H9 (cell line): ENCODE results near the gene ANXA10. TPM values are rescaled to one million over a fixed set of nuclear protein-coding genes. Genes with fewer than 3 reads are reported as not detected.

Experiments
- DNase-seq: peaks from one replicate; pipeline ENCODE4 v3.0.0-alpha.2; 2017
- H2AFZ ChIP-seq: one replicate; pipeline ENCODE4 v1.6.1; 2013; ENCODE audit warnings: mild to moderate bottlenecking, low read length, control low read depth, moderate library complexity
- H2AK5ac ChIP-seq: 2 replicates; pipeline ENCODE4 v1.6.1; 2013; ENCODE audit warnings: low read length, control low read depth, mixed read lengths; ENCODE audit not compliant: insufficient read length
- H2BK120ac ChIP-seq: one replicate; pipeline ENCODE4 v1.6.1; 2013; ENCODE audit warnings: low read depth, mild to moderate bottlenecking, low read length, control low read depth, inconsistent platforms; ENCODE audit not compliant: poor library complexity, severe bottlenecking
- H2BK12ac ChIP-seq: 2 replicates; pipeline ENCODE4 v1.6.1; 2013; ENCODE audit warnings: low read length, control low read depth, mixed read lengths, low read depth; ENCODE audit not compliant: insufficient read length
- H2BK15ac ChIP-seq: 2 replicates; pipeline ENCODE4 v1.6.1; 2013; ENCODE audit warnings: low read depth, low read length, control low read depth
- H2BK20ac ChIP-seq: one replicate; pipeline ENCODE4 v1.6.1; 2013; ENCODE audit warnings: low read depth, mild to moderate bottlenecking, low read length, control low read depth, inconsistent platforms; ENCODE audit not compliant: poor library complexity, severe bottlenecking
- H2BK5ac ChIP-seq: 2 replicates; pipeline ENCODE4 v1.6.1; 2013; ENCODE audit warnings: low read length, control low read depth, mixed read lengths; ENCODE audit not compliant: insufficient read length
- H3K14ac ChIP-seq: 2 replicates; pipeline ENCODE4 v1.6.1; 2013; ENCODE audit warnings: low read length, control low read depth; ENCODE audit not compliant: insufficient read depth
- H3K18ac ChIP-seq: 2 replicates; pipeline ENCODE4 v1.6.1; 2013; ENCODE audit warnings: low read depth, mild to moderate bottlenecking, mixed read lengths, low read length, control low read depth; ENCODE audit not compliant: insufficient read length
- H3K23ac ChIP-seq: 2 replicates; pipeline ENCODE4 v1.6.1; 2013; ENCODE audit warnings: low read length, control low read depth, mixed read lengths, low read depth; ENCODE audit not compliant: insufficient read length
- H3K23me2 ChIP-seq: 2 replicates; pipeline ENCODE4 v1.6.1; 2013; ENCODE audit warnings: low read depth, mild to moderate bottlenecking, mixed read lengths, low read length, control low read depth; ENCODE audit not compliant: insufficient read length, poor library complexity, severe bottlenecking
- H3K27ac ChIP-seq: 2 replicates; pipeline ENCODE4 v1.5.1; 2013; ENCODE audit warnings: low read length, control low read depth, mixed read lengths, low read depth; ENCODE audit not compliant: insufficient read length
- H3K27me3 ChIP-seq: 2 replicates; pipeline ENCODE4 v1.6.1; 2013; ENCODE audit warnings: low read length, control low read depth, inconsistent platforms; ENCODE audit not compliant: insufficient read depth
- H3K4ac ChIP-seq: 2 replicates; pipeline ENCODE4 v1.6.1; 2013; ENCODE audit warnings: low read depth, mild to moderate bottlenecking, control low read depth, inconsistent platforms, low read length, moderate library complexity
- H3K4me1 ChIP-seq: 2 replicates; pipeline ENCODE4 v1.6.1; 2013; ENCODE audit warnings: low read length, control low read depth, inconsistent platforms; ENCODE audit not compliant: insufficient read depth
- H3K4me2 ChIP-seq: 2 replicates; pipeline ENCODE4 v1.6.1; 2013; ENCODE audit warnings: low read length, control low read depth, mixed read lengths; ENCODE audit not compliant: insufficient read length, insufficient read depth
- H3K56ac ChIP-seq: 2 replicates; pipeline ENCODE4 v1.6.1; 2013; ENCODE audit warnings: low read depth, mild to moderate bottlenecking, mixed read lengths, low read length, control low read depth; ENCODE audit not compliant: insufficient read length
- H3K79me1 ChIP-seq: 2 replicates; pipeline ENCODE4 v1.6.1; 2013; ENCODE audit warnings: low read depth, mild to moderate bottlenecking, moderate library complexity, low read length, control low read depth, inconsistent platforms; ENCODE audit not compliant: insufficient read depth, poor library complexity, severe bottlenecking
- H3K79me2 ChIP-seq: 2 replicates; pipeline ENCODE4 v1.6.1; 2013; ENCODE audit warnings: low read length, control low read depth, inconsistent platforms; ENCODE audit not compliant: insufficient read depth
- H3K9ac ChIP-seq: 2 replicates; pipeline ENCODE4 v1.6.1; 2013; ENCODE audit warnings: low read length, control low read depth, mixed read lengths; ENCODE audit not compliant: insufficient read length; ENCODE audit errors: extremely low read depth
- H3K9me3 ChIP-seq: one replicate; pipeline ENCODE4 v1.6.1; 2013; ENCODE audit warnings: low read depth, low read length, inconsistent platforms; ENCODE audit not compliant: control insufficient read depth
- H3T11ph ChIP-seq: one replicate; pipeline ENCODE4 v1.6.1; 2013; ENCODE audit warnings: mild to moderate bottlenecking, low read length, control low read depth, inconsistent platforms
- H4K20me1 ChIP-seq: one replicate; pipeline ENCODE4 v1.6.1; 2013; ENCODE audit not compliant: control insufficient read depth, insufficient read length, insufficient read depth
- H4K5ac ChIP-seq: 2 replicates; pipeline ENCODE4 v1.6.1; 2013; ENCODE audit warnings: low read depth, mild to moderate bottlenecking, mixed read lengths, low read length, control low read depth; ENCODE audit not compliant: insufficient read length
- H4K8ac ChIP-seq: replicated peaks from 2 replicates; pipeline ENCODE4 v1.6.1; 2013; ENCODE audit warnings: low read length, control low read depth, mixed read lengths, low read depth; ENCODE audit not compliant: insufficient read length
- H4K91ac ChIP-seq: 2 replicates; pipeline ENCODE4 v1.6.1; 2013; ENCODE audit warnings: low read depth, mild to moderate bottlenecking, moderate library complexity, mixed read lengths, low read length, control low read depth; ENCODE audit not compliant: insufficient read length
- H3K27ac Mint-ChIP-seq, 3 experiments: 2 replicates in 2 of 3; 3 replicates in 1 of 3; pipeline ENCODE4 v1.8.0; 2020 to 2021; ENCODE audit warnings: mixed read lengths in 3 of 3, mild to moderate bottlenecking in 1 of 3, moderate library complexity in 1 of 3
- H3K27me3 Mint-ChIP-seq: 2 replicates; pipeline ENCODE4 v1.8.0; 2021; ENCODE audit warnings: low read depth, mild to moderate bottlenecking, moderate library complexity, mixed read lengths
- H3K36me3 Mint-ChIP-seq, 3 experiments: 2 replicates in 2 of 3; 3 replicates in 1 of 3; pipeline ENCODE4 v1.8.0; 2020 to 2021; ENCODE audit warnings: low read depth in 3 of 3, mixed read lengths in 3 of 3; ENCODE audit not compliant: insufficient read depth in 1 of 3
- H3K4me1 Mint-ChIP-seq, 2 experiments: 2 replicates each; pipeline ENCODE4 v1.8.0; 2020; ENCODE audit warnings: mixed read lengths in 2 of 2
- H3K4me3 Mint-ChIP-seq, 2 experiments: 2 replicates in 1 of 2; 3 replicates in 1 of 2; pipeline ENCODE4 v1.8.0; 2020 to 2021; ENCODE audit warnings: mild to moderate bottlenecking in 2 of 2, mixed read lengths in 2 of 2, moderate library complexity in 1 of 2
- H3K9me3 Mint-ChIP-seq, 2 experiments: 2 replicates in 1 of 2; 3 replicates in 1 of 2; pipeline ENCODE4 v1.8.0; 2020; ENCODE audit warnings: mild to moderate bottlenecking in 2 of 2, mixed read lengths in 2 of 2, moderate library complexity in 1 of 2
- CTCF ChIP-seq: fragments of 200-600 bp; sonication (generic); conservative IDR thresholded peaks from 3 replicates; pipeline ENCODE4 v1.8.0; 2021; ENCODE audit warnings: antibody characterized with exemption, mild to moderate bottlenecking
- total RNA-seq: library from RNA; stranded (reverse); gene quantifications from 2 replicates; pipeline ENCODE4 v1.2.1, GENCODE V29; 2021

ANXA10 gene
- total RNA-seq, 1 experiment from 2014 or later, result not detected

GRCh38 chr4:168131196-168131595 is 38.9 kb downstream of the ANXA10 start:
- no peak for DNase-seq
- Histone ChIP-seq H3K9me3 (no peaks in the 10 kb centered on the region), H2BK120ac (no peak overlapping the region), H3T11ph (no peak overlapping the region), H3K56ac (no peak overlapping the region), H3K79me1 (no peaks in the 10 kb centered on the region), H2BK20ac (no peak overlapping the region), H2AFZ (no peak overlapping the region), H3K27ac (no peak overlapping the region), H2BK15ac (no peak overlapping the region), H3K23me2 (no peaks in the 10 kb centered on the region), H3K4ac (no peak overlapping the region), H4K5ac (no peak overlapping the region), H3K27me3 (no peaks in the 10 kb centered on the region), H3K18ac (no peak overlapping the region), H4K91ac (no peak overlapping the region), H3K4me1 (no peaks in the 10 kb centered on the region), H3K79me2 (no peaks in the 10 kb centered on the region), H4K20me1 (no peaks in the 10 kb centered on the region), H3K9ac (no peak overlapping the region), H3K14ac (no peak overlapping the region), H3K4me2 (no peak overlapping the region), H2BK12ac (no peak overlapping the region), H2BK5ac (no peak overlapping the region), H3K23ac (no peak overlapping the region), H4K8ac (no peak overlapping the region), H2AK5ac (no peak overlapping the region)
- Mint-ChIP-seq H3K27me3 (no peaks in the 10 kb centered on the region), H3K36me3 (no peaks in the 10 kb centered on the region), H3K27ac (no peak overlapping the region), H3K4me1 (peaks cover 4 to 5% of the 10 kb centered on the region in 2 experiments; a peak in 3 of 4 replicates), H3K9me3 (no peaks in the 10 kb centered on the region), H3K4me3 (no peak overlapping the region)
- TF ChIP-seq CTCF, result no peak
